ENCODE results near the gene CAMK2A.

DNA sequence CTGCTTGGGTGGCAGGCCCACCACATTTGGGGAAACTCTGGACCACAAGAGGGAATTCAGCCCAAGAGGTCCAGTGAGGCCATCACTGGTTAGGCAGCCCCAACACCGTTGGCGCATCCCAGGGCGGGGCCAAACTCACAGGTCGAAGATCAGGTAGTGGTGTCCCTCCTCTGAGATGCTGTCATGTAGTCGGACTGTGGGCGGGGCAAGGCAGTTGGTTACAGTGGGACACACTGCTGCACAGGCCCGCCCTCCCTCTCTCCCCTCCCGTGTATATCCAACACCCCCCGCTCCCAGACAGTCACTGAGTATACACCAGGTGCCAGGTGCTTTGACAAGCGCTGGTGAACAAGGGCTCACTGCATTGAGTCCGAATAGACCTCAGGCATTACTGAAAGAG lies 32.1 kb downstream of the CAMK2A start:
- TF ChIP-seq CTCF (IDR thresholded peaks at IDR 0.05) (no peak), POLR2A (IDR thresholded peaks at IDR 0.05) (no peak)

Data from testis (tissue), 2 donors.